ENCODE data around the gene KRTAP27-1.

The KRTAP27-1 gene

DNA sequence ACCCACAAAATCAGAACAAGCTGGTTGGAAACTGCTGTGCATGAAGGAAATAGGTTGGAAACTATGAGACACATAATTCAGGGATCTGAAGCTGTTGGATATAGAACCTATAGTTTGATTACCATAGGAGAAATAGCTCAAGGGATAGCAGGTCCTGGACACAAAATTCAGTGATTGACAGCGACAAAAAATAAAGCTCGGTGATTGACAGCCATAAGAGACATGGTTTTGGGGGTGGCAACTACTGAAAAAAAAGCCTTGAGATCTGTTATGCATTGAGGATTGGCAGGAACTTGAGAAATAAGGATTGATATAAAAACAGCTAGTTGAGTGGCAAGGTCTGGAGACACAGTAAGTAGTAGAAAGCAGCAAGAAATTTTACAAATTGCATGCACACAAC, 48.3 kb downstream of the KRTAP27-1 start, which contains the start of gene KRTAP25-1:
Gene KRTAP25-1, minus strand, starts transcription at position 300 of the 400 bp plus-strand sequence. Its CDS starts 24 bp downstream, at position 276.
- no peak for DNase-seq (ENCODE audit: low spot score)

All from SW480 (cell line).